GM19025 (cell line): ENCODE results near the gene DNAJC1.

ENCODE experiments used
- ATAC-seq: cut with Tn5 transposase; IDR thresholded peaks from one replicate; pipeline ENCODE4 v1.9.1; 2021; ENCODE audit warnings: mild to moderate bottlenecking, low read depth, moderate library complexity; ENCODE audit not compliant: unreplicated experiment

DNAJC1 gene

DNA sequence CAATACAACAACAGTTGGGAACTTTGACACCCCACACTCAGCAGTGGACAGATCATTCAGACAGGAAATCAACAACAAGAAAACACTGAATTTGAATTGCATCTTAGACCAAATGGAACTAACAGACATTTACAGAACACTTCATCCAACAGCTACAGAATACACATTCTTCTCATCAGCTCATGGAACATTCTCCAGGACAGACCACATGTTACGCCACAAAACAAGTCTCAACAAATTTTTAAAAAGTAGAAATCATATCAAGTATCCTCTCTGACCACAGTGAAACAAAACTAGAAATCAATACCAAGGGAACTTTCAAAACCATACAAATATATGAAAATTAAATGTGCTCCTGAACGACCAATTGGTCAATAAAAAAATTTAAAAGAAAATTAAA lies 212.3 kb downstream of the DNAJC1 start:
- no peak for ATAC-seq

- ATAC-seq, result no peak
These were observed 226.6 kb downstream of the DNAJC1 start for GRCh38 chr10:21776883-21777282.

DNA sequence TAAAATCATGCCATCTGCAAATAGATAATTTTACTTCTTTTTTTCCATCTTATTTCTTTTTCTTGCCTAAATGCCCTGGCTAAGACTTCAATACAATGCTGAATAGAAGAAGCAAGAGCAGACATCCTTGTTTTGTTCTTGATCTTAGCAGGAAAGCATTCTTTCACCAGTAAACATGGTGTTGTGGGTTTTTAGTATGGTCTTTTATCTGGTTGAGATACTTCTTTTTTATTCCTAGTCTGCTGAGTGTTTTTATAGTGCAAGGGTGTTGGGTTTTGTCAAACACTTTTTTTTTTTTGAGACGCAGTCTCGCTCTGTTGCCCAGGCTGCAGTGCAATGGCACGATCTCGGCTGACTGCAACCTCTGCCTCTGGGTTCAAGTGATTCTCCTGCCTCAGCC lies 232.3 kb downstream of the DNAJC1 start:
- ATAC-seq, result no peak

GRCh38 chr10:21769041-21769440 lies 234.5 kb downstream of the DNAJC1 start:
- ATAC-seq, result no peak

- no peak for ATAC-seq
These were observed 238.9 kb downstream of the DNAJC1 start for GRCh38 chr10:21764466-21765189.

GRCh38 chr10:21760332-21760731 lies 243.2 kb downstream of the DNAJC1 start:
- no peak for ATAC-seq

DNA sequence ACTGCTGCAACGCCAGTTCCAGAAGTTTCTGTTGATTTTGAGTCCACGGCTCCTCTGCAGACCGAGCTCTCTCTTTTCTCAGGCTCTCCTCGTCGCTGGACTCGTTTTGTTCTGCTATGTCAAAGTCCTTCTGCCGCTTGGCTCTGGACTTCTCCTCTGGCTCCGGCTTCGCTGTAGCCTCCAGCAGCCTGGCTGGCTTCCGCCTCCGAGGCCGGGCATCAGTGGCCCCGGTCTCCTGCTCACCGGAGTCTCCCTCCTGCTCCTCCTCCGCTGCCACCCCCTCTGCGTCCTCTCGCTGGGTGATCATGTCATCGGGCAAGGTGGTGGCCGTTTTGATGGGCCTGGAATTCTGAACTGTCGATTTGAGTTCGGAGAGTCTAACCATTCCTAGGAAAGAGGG lies 244.3 kb downstream of the DNAJC1 start:
- no peak for ATAC-seq

DNA sequence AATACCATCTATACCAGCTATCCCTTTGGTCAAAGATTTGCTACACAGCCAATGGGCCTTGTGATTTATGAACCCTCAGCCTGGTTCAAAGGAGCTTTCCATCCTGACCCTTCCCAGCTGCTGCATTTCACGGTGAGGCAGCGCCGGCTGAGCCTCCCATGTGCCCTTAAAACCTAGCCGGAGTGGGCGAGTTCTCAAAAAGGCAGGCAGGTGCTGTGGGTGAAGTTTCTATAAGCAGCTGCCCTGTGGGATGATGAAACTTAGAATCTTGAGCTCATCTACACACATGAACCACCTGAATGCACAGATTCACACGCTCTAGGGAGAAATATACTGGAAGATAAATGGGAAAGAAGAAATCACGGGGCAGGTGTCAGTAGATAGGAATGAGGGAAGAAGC lies 244.8 kb downstream of the DNAJC1 start:
- ATAC-seq, result no peak

GRCh38 chr10:21758239-21758638 lies 245.3 kb downstream of the DNAJC1 start:
- no peak for ATAC-seq

DNA sequence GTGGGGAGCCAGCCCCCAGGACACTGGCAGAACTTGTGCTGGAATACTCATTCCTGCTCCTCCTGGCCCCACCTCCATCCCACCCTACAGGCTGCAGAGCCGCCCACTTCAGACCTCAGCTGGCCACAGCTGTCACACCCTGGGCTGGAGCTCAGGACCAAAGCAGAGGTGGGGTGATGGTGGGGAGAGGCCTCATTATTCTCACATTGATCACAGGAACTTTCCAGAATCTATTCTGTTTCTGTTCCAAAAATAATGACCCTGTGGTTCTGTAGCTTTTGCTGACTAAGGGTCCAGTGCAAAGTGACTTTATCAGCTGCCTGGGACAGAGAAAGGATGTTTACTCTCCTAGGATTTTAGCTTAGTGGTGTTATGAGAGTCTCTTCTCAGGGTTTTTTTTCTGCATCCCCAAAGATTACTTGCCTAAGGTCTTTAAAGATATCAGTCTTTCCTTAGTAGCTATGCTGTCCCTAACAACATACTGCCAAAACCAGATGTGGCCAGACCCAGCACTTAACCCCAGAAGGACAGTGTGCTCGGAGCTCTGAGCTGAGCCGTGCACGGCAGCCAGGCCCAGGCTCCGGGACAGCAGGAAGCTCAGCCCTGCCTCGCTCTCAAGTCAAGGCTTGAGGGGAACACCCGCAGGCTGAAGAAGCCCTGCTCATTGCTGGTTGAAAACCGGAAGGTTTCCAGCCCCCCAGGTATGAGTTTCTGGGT lies 246.2 kb downstream of the DNAJC1 start:
- no peak for ATAC-seq

DNA sequence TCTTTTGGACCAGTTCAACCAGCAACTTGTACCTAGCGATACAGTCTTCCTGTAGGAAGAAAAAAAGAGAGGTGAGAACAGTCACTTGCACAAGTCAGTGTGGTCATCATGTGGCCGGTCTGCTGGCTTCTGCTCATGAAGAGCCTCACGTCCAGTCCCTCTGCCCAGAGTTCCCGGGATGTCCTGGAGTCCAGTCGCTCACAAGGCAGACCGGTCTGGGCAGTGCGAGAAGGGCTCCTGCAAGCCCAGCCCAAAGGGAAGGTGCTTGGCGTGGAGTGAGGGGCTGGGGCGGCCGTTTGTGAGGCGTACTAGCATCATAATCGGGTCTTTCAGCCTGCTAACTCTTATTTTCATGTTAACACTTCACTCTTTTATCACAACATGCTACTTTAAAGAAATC lies 246.8 kb downstream of the DNAJC1 start:
- no peak for ATAC-seq

DNA sequence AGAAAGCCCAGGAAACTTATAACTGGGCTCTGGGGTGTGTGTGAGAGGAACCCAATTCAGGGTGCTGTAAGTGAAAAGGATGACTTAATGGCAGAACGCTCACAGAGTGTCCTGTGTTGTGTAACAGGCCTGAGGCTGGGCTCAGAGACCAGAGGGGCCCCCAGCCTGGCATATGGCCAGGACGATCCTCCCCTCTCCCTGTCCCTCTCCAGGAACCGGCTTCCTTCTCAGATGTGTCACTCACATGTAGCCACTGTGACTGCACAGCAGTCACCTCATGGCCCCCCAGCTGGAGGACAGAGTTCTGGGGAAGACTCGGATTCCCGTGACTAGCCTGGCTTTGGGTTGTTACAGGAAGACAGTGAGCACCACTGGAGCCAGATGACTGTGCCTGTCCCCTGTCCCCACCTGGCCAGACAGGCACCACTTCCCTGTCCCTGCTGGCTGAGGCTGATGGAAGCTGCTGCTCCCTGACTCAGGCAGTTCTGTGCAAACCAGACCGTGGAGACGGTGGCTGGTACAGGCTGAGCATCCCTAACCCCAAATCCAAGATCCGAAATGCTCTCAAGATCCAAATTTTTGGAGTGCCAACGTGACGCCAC lies 249.0 kb downstream of the DNAJC1 start:
- ATAC-seq, result no peak

DNA sequence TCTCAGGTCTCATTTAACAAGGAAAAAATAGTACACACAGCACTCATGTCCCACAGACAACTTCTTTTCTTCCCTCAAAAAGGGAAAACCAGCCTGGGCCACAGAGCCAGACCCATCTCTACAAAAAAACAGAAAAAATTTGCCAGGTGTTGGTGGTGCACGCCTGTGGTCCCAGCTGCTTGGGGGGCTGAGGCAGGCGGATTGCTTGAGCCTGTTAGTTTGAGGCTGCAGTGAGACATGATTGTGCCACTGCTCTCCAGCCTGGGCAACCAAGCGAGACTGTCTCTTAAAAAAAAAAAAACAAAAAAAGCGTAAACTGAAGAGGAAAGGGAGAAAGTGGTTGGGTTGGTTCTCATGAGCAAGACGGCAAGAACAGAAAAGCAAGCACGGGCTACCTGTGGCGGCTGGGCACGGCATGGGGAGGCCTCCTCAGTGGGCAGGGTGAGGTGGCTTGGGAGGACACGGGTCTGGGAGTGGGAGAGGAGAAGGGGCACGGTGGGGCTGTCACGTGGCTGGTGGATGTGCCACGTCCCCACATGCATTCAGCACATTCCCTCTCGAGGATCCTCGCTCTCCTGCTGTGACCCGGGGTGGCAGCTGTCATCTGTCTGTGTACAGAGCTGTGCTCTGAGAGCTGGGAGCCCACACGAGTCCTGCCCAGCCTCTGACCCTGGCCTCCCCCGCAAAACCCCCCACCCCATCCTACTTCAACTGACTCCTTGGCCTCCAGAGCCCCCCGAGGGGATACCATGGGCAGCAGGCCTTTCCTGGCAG lies 249.8 kb downstream of the DNAJC1 start:
- no peak for ATAC-seq

DNA sequence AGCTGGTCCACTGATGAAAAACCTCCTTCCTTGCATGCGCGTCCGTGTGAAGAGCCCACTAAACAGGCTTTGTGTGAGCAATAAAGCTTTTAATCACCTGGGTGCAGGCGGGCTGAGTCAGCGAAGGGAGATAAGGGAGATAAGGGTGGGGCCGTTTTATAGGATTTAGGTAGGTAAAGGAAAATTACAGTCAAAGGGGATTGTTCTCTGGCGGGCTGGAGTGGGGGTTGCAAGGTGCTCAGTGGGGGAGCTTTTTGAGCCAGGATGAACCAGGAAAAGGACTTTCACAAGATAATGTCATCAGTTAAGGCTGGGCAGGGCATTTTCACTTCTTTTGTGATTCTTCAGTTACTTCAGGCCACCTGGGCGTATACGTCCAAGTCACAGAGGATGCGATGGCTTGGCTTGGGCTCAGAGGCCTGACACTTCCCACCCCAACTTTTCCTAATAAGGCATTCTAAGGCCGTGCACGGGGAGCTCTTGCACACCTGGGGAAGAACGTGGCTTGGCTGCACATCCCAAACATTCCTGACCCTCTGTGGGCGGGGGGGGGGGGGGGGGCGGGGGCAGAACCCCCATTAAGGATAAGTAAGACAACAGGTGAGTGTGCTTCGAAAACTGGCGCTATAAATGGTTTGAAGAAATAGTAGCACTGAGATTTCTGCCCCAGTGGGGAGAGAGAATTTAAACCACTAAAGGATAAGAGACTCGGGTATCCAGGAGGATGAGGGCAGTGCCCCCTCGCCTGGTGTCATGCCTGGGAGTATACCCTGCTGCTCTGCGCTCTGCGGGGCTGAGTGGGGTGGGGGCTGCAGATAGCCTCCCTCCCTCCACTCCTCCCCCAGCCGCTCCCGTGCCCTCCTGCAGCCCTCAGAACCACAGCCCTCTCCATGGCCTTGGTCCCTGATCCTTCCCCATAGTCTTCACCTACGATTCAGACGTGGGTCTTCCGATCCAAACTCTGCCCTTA lies 251.9 kb downstream of the DNAJC1 start:
- no peak for ATAC-seq

DNA sequence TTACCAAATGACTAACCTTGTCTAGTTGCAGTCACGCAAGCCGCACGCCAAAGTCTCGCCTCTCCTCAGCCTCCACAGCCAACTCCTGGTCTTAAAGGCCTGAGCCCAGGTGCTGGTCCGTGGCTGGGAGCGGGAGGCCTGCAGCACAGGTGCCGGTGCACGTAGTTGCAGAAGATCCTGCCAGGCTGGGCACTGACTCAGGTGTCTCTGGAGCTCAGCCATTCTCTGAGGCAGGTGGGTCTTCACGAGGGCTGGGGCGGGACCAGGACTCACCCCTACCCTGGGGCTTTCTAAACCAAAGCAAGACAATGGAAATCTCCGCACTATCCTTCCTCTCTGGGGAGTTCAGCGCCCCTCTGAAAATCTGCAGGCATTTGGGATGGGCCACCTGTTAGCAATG lies 253.1 kb downstream of the DNAJC1 start:
- ATAC-seq, result no peak

- ATAC-seq, result no peak
These were observed 253.7 kb downstream of the DNAJC1 start for GRCh38 chr10:21749788-21750187.

GRCh38 chr10:21747809-21748208 lies 255.7 kb downstream of the DNAJC1 start:
- ATAC-seq, result no peak

GRCh38 chr10:21746118-21746517 lies 257.4 kb downstream of the DNAJC1 start:
- ATAC-seq, result no peak

GRCh38 chr10:21744223-21744622 lies 259.3 kb downstream of the DNAJC1 start:
- ATAC-seq, result no peak
